Measurements from ENCODE around the gene CLMN. TPM values are rescaled to one million over a fixed set of nuclear protein-coding genes. Genes with fewer than 3 reads are reported as not detected.

The CLMN gene
- total and polyA plus RNA-seq, 2 experiments from 2014 or later = 0.11 to 0.53 TPM

GRCh38 chr14:95322651-95323050, 2.9 kb upstream of the CLMN start:
- Histone ChIP-seq H3K27me3 (replicated peaks; ENCODE audit: insufficient read depth) (peaks cover 13% of the 10 kb centered on the region), H3K79me2 (ENCODE audit: insufficient read depth) (no peaks in the 10 kb centered on the region), H3K4me3 (no peak overlapping the region), H2AFZ (no peak overlapping the region), H3K27ac (no peak overlapping the region), H3K9ac (no peak overlapping the region), H3K36me3 (ENCODE audit: low read depth) (no peaks in the 10 kb centered on the region), H4K20me1 (ENCODE audit: insufficient read depth) (no peaks in the 10 kb centered on the region), H3F3A (ENCODE audit: insufficient read depth) (no peaks in the 10 kb centered on the region), H3K4me2 (ENCODE audit: unreplicated experiment) (no peak overlapping the region), H3K4me1 (ENCODE audit: insufficient read depth) (no peaks in the 10 kb centered on the region), H3K9me3 (ENCODE audit: low read depth) (no peaks in the 10 kb centered on the region), H3K9me2 (ENCODE audit: insufficient read depth) (no peaks in the 10 kb centered on the region)
- 81 to 87% methylated on average over 4 of the region's 4 CpGs for WGBS, 2 experiments (ENCODE audit: low coverage in 1 of 2, low lambda C conversion rate in 2 of 2, missing lambda C conversion rate in 2 of 2)
- in situ Hi-C loops (cut with MboI) = no loop called here
- DNase-seq = peak; percentile 37
- no peak for TF ChIP-seq EZH2 (IDR thresholded peaks at IDR 0.05; ENCODE audit: insufficient read depth, poor library complexity, severe bottlenecking)
- no peak for TF ChIP-seq EZH2phosphoT487 (IDR thresholded peaks at IDR 0.05; ENCODE audit: insufficient read depth, low read depth)

- Histone ChIP-seq H3K9me3 (ENCODE audit: low read depth) (no peaks in the 10 kb centered on the region), H3K4me1 (ENCODE audit: insufficient read depth) (no peaks in the 10 kb centered on the region), H2AFZ (no peak overlapping the region), H3K36me3 (ENCODE audit: low read depth) (no peaks in the 10 kb centered on the region), H3K4me3 (no peak overlapping the region), H3K9me2 (ENCODE audit: insufficient read depth) (no peaks in the 10 kb centered on the region), H3K27ac (no peak overlapping the region), H3K4me2 (ENCODE audit: unreplicated experiment) (no peak overlapping the region), H3K9ac (no peak overlapping the region), H4K20me1 (ENCODE audit: insufficient read depth) (no peaks in the 10 kb centered on the region), H3K79me2 (ENCODE audit: insufficient read depth) (no peaks in the 10 kb centered on the region), H3F3A (ENCODE audit: insufficient read depth) (no peaks in the 10 kb centered on the region), H3K27me3 (replicated peaks; ENCODE audit: insufficient read depth) (peaks cover 13% of the 10 kb centered on the region)
- in situ Hi-C loops (cut with MboI) = no loop called here
- no peak for TF ChIP-seq EZH2phosphoT487 (IDR thresholded peaks at IDR 0.05; ENCODE audit: insufficient read depth, low read depth)
- no peak for TF ChIP-seq EZH2 (IDR thresholded peaks at IDR 0.05; ENCODE audit: insufficient read depth, poor library complexity, severe bottlenecking)
- no peak for DNase-seq
- WGBS, 2 experiments (ENCODE audit: low coverage in 1 of 2, low lambda C conversion rate in 2 of 2, missing lambda C conversion rate in 2 of 2) = 82 to 83% methylated on average over 5 of the region's 5 CpGs
Measured at GRCh38 chr14:95321693-95322455, 2.2 kb upstream of the CLMN start.

- no peaks in the 10 kb centered on the region for H3K9me2 ChIP-seq (ENCODE audit: insufficient read depth)
- no peaks in the 10 kb centered on the region for H3K36me3 ChIP-seq (ENCODE audit: low read depth)
- H3K27me3 ChIP-seq (replicated peaks; ENCODE audit: insufficient read depth) = peaks cover 13% of the 10 kb centered on the region
- no peak for DNase-seq
- H3K9me3 ChIP-seq (ENCODE audit: low read depth) = no peaks in the 10 kb centered on the region
- in situ Hi-C loops (cut with MboI) = no loop called here
- no peak overlapping the region for H3K9ac ChIP-seq
- no peak overlapping the region for H3K4me2 ChIP-seq (ENCODE audit: unreplicated experiment)
- 87 to 92% methylated on average over 8 of the region's 8 CpGs for WGBS, 2 experiments (ENCODE audit: low coverage in 1 of 2, low lambda C conversion rate in 2 of 2, missing lambda C conversion rate in 2 of 2)
- no peak overlapping the region for H3K27ac ChIP-seq
- TF ChIP-seq EZH2phosphoT487 (IDR thresholded peaks at IDR 0.05; ENCODE audit: insufficient read depth, low read depth) = no peak
- TF ChIP-seq EZH2 (IDR thresholded peaks at IDR 0.05; ENCODE audit: insufficient read depth, poor library complexity, severe bottlenecking) = no peak
- H2AFZ ChIP-seq = no peak overlapping the region
- no peaks in the 10 kb centered on the region for H4K20me1 ChIP-seq (ENCODE audit: insufficient read depth)
- no peak overlapping the region for H3K4me3 ChIP-seq
- no peaks in the 10 kb centered on the region for H3F3A ChIP-seq (ENCODE audit: insufficient read depth)
- no peaks in the 10 kb centered on the region for H3K4me1 ChIP-seq (ENCODE audit: insufficient read depth)
- no peaks in the 10 kb centered on the region for H3K79me2 ChIP-seq (ENCODE audit: insufficient read depth)
Measured at GRCh38 chr14:95320955-95321600, 1.4 kb upstream of the CLMN start.

GRCh38 chr14:95320078-95320895, 579 bp upstream of the CLMN start:
- DNase-seq = no peak
- Histone ChIP-seq H3K27ac (no peak overlapping the region), H3K27me3 (replicated peaks; ENCODE audit: insufficient read depth) (peaks cover 13% of the 10 kb centered on the region), H2AFZ (peak overlapping the region; percentile 58; the same call in 1 of the 2 replicates), H3K9me2 (ENCODE audit: insufficient read depth) (no peaks in the 10 kb centered on the region), H3K4me1 (ENCODE audit: insufficient read depth) (no peaks in the 10 kb centered on the region), H3K9me3 (ENCODE audit: low read depth) (no peaks in the 10 kb centered on the region), H3K4me3 (peak overlapping the region; percentile 48), H3K79me2 (ENCODE audit: insufficient read depth) (no peaks in the 10 kb centered on the region), H3K36me3 (ENCODE audit: low read depth) (no peaks in the 10 kb centered on the region), H3K9ac (no peak overlapping the region), H4K20me1 (ENCODE audit: insufficient read depth) (no peaks in the 10 kb centered on the region), H3F3A (ENCODE audit: insufficient read depth) (no peaks in the 10 kb centered on the region), H3K4me2 (ENCODE audit: unreplicated experiment) (no peak overlapping the region)
- in situ Hi-C loops (cut with MboI) = no loop called here
- TF ChIP-seq EZH2 (IDR thresholded peaks at IDR 0.05; ENCODE audit: insufficient read depth, poor library complexity, severe bottlenecking) (no peak), EZH2phosphoT487 (IDR thresholded peaks at IDR 0.05; ENCODE audit: insufficient read depth, low read depth) (no peak)
- WGBS, 2 experiments (ENCODE audit: low coverage in 1 of 2, low lambda C conversion rate in 2 of 2, missing lambda C conversion rate in 2 of 2) = 34 to 68% methylated on average over 15 to 31 of the region's 32 CpGs

All from GM23248 (cell line).